Endothelial cell of umbilical vein (primary cell): Measurements from ENCODE around the gene IL16.

Experiments used
- EZH2 ChIP-seq: IDR thresholded peaks from 2 replicates; pipeline ENCODE4 v1.6.1; 2012; ENCODE audit warnings: borderline replicate concordance, low read depth, mild to moderate bottlenecking, moderate library complexity, low read length, inconsistent platforms; ENCODE audit not compliant: severe bottlenecking
- FOS ChIP-seq: IDR thresholded peaks from 2 replicates; pipeline ENCODE4 v1.6.1; 2011; ENCODE audit warnings: mild to moderate bottlenecking, low read length, moderate library complexity, borderline replicate concordance; ENCODE audit not compliant: insufficient read depth
- GATA2 ChIP-seq: IDR thresholded peaks from 2 replicates; pipeline ENCODE4 v1.7.0; 2011; ENCODE audit warnings: low read depth, mild to moderate bottlenecking, moderate library complexity, mixed read lengths, low read length; ENCODE audit not compliant: insufficient read length, insufficient read depth
- JUN ChIP-seq: IDR thresholded peaks from 2 replicates; pipeline ENCODE4 v1.6.1; 2011; ENCODE audit warnings: borderline replicate concordance, low read depth; ENCODE audit not compliant: insufficient read length, insufficient read depth
- MYC ChIP-seq: IDR thresholded peaks from one replicate; pipeline ENCODE4 v1.6.1; 2011; ENCODE audit warnings: mild to moderate bottlenecking, low read depth, low read length
- POLR2A ChIP-seq: IDR thresholded peaks from 2 replicates; pipeline ENCODE4 v1.6.1; 2012; ENCODE audit warnings: low read depth, mild to moderate bottlenecking, control low read depth, low read length
- POLR2AphosphoS5 ChIP-seq: IDR thresholded peaks from 2 replicates; pipeline ENCODE4 v1.6.1; 2012; ENCODE audit warnings: low read depth, mild to moderate bottlenecking, control low read depth, low read length, moderate library complexity; ENCODE audit not compliant: insufficient read depth
- TF ChIP-seq, protein P1 (sequence below), 2 donors: IDR thresholded peaks; 1 replicate in 1 of 2; 2 replicates in 1 of 2; pipeline ENCODE4 v1.5.1; 2011; ENCODE audit warnings: low read length in 2 of 2, mild to moderate bottlenecking in 2 of 2, moderate library complexity in 2 of 2, control low read depth in 1 of 2, inconsistent platforms in 1 of 2, low read depth in 1 of 2; ENCODE audit not compliant: insufficient read depth in 1 of 2; ENCODE audit errors: extremely low read depth in 1 of 2
- TF ChIP-seq, protein P2 (sequence below): IDR thresholded peaks from 2 replicates; pipeline ENCODE4 v1.6.1; 2011; ENCODE audit not compliant: insufficient read depth, insufficient read length

- TF ChIP-seq, protein P1, sequence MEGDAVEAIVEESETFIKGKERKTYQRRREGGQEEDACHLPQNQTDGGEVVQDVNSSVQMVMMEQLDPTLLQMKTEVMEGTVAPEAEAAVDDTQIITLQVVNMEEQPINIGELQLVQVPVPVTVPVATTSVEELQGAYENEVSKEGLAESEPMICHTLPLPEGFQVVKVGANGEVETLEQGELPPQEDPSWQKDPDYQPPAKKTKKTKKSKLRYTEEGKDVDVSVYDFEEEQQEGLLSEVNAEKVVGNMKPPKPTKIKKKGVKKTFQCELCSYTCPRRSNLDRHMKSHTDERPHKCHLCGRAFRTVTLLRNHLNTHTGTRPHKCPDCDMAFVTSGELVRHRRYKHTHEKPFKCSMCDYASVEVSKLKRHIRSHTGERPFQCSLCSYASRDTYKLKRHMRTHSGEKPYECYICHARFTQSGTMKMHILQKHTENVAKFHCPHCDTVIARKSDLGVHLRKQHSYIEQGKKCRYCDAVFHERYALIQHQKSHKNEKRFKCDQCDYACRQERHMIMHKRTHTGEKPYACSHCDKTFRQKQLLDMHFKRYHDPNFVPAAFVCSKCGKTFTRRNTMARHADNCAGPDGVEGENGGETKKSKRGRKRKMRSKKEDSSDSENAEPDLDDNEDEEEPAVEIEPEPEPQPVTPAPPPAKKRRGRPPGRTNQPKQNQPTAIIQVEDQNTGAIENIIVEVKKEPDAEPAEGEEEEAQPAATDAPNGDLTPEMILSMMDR (IDR thresholded peaks at IDR 0.05; ENCODE audit: extremely low read depth in 1 of 2, insufficient read depth in 1 of 2, low read depth in 1 of 2, low read length in 2 of 2): no peak
- TF ChIP-seq FOS (no peak), POLR2A (no peak), JUN (no peak), EZH2 (no peak), POLR2AphosphoS5 (no peak), MYC (no peak), GATA2 (no peak)
- TF ChIP-seq, protein P2, sequence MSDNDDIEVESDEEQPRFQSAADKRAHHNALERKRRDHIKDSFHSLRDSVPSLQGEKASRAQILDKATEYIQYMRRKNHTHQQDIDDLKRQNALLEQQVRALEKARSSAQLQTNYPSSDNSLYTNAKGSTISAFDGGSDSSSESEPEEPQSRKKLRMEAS: no peak
Measured at GRCh38 chr15:81284256-81285031, 87.8 kb downstream of the IL16 start.
